Omental fat pad (tissue), 4 donors: ENCODE results near the gene AGPAT3. TPM values are rescaled to one million over a fixed set of nuclear protein-coding genes. Genes with fewer than 3 reads are reported as not detected.

Source experiments
- ATAC-seq: fragments of 150-250 bp; one replicate; pipeline ENCODE4 v1.9.1; 2016; ENCODE audit warnings: mild to moderate bottlenecking, moderate library complexity; ENCODE audit not compliant: low FRiP score
- DNase-seq: peaks from one replicate; pipeline ENCODE4 v3.0.0-alpha.2; 2019; ENCODE audit warnings: low spot score
- CTCF ChIP-seq, 3 donors: fragments of 450-650 bp; IDR thresholded peaks; one replicate each; pipeline ENCODE4 v1.5.1; 2016 to 2017; ENCODE audit warnings: antibody characterized with exemption in 3 of 3, mild to moderate bottlenecking in 3 of 3, moderate library complexity in 2 of 3
- total RNA-seq, 4 donors: library from RNA; depleted of rRNA; stranded (reverse); fragments of >200 nt; gene quantifications; one replicate each; pipeline ENCODE4 v1.1.0, GENCODE V29; 2016

Gene AGPAT3
- total RNA-seq, 4 donors from 2014 or later = 29.7 to 47.0 (median 43.3) TPM

- ATAC-seq (no peak), DNase-seq (no peak)
- no peak for TF ChIP-seq CTCF (IDR thresholded peaks at IDR 0.05)
Measured at GRCh38 chr21:43855955-43856354, 9.1 kb upstream of the AGPAT3 start.

DNA sequence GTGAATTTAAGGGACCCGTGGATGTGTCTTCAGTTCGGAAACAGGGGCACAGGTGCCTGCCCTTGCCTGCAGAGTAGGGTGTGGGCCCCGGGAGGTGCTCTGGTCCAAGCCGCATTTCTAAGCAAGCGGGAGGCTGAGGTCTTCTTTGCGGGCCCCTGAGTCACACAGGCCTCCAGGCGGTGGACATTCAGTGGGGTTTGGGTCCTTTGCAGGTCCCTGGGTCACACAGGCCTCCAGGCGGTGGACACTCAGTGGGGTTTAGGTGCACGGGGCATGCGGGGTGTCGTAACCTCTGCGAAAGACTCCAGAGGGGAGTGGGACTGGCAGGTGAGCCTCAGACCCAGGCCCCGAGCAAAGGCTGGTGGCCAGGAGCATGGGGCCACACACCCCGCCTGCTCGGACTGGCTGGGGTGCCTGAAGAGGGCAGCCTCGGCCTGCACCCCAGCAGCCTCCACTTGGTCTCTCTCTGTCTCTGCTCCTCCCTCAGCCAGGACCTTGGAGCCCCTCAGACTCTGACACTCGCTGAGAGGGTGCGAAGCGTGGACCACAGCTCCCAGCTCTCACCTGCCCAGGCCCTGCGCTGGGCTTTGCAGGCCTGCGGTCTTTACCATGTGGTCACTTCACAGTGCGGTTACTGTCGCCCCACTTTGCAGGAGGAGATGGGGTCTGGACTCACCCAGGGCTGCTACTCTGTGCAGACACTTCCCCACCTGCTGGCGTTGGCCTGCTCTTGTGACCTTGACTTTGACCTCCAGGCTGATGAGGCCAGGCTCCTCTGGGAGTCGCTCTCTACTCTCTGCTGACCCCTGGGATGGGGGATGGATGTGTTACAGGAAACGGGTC is 6.0 kb upstream of the AGPAT3 start:
- ATAC-seq (no peak), DNase-seq (no peak)
- TF ChIP-seq CTCF (IDR thresholded peaks at IDR 0.05) = no peak

DNA sequence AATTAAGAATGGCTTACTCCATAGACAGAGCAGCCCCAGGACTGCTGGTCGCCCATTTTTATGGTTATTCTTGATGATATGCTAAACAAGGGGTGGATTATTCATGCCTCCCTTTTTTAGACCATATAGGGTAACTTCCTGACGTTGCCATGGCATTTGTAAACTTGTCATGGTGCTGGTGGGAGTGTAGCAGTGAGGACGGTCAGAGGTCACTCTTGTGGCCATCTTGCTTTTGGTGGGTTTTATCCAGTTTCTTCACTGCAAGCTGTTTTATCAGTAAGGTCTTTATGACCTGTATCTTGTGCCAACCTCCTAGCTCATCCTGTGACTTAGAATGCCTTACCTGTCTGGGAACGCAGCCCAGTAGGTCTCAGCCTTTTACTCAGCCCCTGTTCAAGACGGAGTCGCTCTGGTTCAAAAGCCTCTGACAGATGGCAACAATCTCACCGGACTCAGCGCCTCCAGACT is 5.2 kb upstream of the AGPAT3 start:
- no peak for DNase-seq
- no peak for ATAC-seq
- no peak for TF ChIP-seq CTCF (IDR thresholded peaks at IDR 0.05)

DNA sequence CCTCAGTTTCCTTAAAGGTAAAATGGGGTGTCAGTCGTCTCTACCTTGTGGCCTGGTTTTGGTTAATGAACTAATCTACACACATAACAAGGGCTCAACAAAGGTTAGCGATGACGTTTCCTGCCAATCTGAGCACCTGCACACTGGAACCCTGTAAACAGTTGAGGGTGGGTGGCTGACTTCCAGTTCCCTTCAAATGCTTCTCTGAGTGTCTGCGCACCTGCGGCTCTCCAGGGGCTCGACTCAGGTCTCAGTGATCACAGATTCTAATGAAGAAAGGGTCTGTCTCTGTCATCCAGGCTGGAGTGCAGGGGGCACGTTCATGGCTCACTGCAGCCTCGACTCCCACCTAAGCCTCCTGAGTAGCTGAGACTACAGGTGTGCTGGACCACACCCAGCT is 3.3 kb upstream of the AGPAT3 start:
- ATAC-seq (no peak), DNase-seq (no peak)
- no peak for TF ChIP-seq CTCF (IDR thresholded peaks at IDR 0.05)

DNA sequence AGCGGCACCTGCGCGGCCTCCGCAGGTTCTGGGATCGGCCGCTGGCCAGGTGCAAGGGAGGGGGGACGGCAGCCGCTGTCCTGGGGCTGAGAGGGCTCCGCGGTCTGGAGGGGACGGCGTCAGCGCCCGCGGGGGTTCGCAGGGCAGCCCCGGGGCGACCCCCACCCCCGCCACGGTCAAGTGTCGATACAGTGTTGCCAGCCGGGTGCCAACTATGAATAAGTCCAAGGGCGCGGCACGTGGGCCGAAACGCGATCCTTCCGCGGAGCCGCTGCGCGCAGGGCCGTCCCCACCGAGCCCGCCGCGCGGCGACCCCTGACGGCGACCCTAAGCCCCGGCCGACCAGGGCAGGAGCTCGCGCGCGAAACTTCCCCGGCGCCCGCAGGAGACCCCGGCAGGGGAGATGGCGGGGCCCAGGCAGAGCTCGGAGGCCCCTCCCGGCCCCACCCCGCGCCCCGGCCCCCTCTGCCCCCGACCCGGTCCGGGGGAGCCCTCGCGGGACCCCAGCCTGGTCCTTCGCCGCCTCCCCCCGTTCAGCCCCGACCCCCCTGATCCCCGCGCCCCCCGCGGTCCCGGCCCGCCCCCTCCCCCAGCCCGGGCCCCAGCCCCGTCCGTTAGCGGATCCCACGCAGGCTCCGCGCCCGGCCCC is 586 bp upstream of the AGPAT3 start:
- DNase-seq (no peak), ATAC-seq (peak; percentile 49)
- TF ChIP-seq CTCF (IDR thresholded peaks at IDR 0.05) = no peak

- ATAC-seq = peak; percentile 63
- TF ChIP-seq CTCF (IDR thresholded peaks at IDR 0.05) = no peak
Measured at GRCh38 chr21:43865540-43866259, 677 bp downstream of the AGPAT3 start.

More at GRCh38 chr21:43865540-43866259, 677 bp downstream of the AGPAT3 start:
- peak; percentile 35 for DNase-seq
